HCT116 (cell line): ENCODE measurements around the gene RAB26. TPM values are rescaled to one million over a fixed set of nuclear protein-coding genes. Genes with fewer than 3 reads are reported as not detected.

Experiments used
- ATAC-seq: fragments of 200-7000 bp; cut with Tn5 transposase; 2 replicates; pipeline ENCODE4 v1.9.1; 2020; ENCODE audit warnings: mild to moderate bottlenecking, moderate library complexity
- BruUV-seq: library from RNA; stranded (reverse); fragments of 400-500 nt; replicated peaks from 2 replicates; lab custom pipeline; 2021; lab: Mats Ljungman, UMichigan
- CTCF ChIA-PET: fragments of 300-600 bp; sonication (Branson Sonifier 250); formaldehyde crosslinking; loops from one replicate; lab custom pipeline; 2021; ENCODE audit warnings: antibody characterized with exemption; lab: Charles Lee
- POLR2A ChIA-PET: fragments of 300-600, 350-600 bp; sonication (Branson Sonifier 250); formaldehyde crosslinking; loops from one replicate; lab custom pipeline; 2021; ENCODE audit warnings: antibody characterized with exemption; lab: Charles Lee
- RAD21 ChIA-PET, 2 experiments: fragments of 300-600 bp; sonication (Branson Sonifier 250); formaldehyde crosslinking; loops; one replicate each; lab custom pipeline; 2023; ENCODE audit warnings: low total read pairs in 2 of 2; ENCODE audit not compliant: uncharacterized antibody in 2 of 2, unreplicated experiment in 2 of 2, low non-redundant PET in 1 of 2; lab: Charles Lee
- DNase-seq: peaks from one replicate; pipeline ENCODE4 v3.0.0-alpha.2; 2010; ENCODE audit warnings: low read depth, low spot score
- H2AFZ ChIP-seq: fragments of 200-600 bp; shearing (Covaris generic), sonication (generic); 2 replicates; pipeline ENCODE4 v1.6.1; 2017; ENCODE audit warnings: low read depth, mixed run types, mixed read lengths, antibody characterized with exemption, low read length; ENCODE audit not compliant: poor library complexity, severe bottlenecking
- H3K27ac ChIP-seq: 2 replicates; pipeline ENCODE4 v1.5.1; 2012; ENCODE audit warnings: low read depth, low read length
- H3K27me3 ChIP-seq: fragments of 200-600 bp; sonication (generic); 2 replicates; pipeline ENCODE4 v1.6.1; 2016; ENCODE audit warnings: mixed run types, low read length, mixed read lengths; ENCODE audit not compliant: insufficient read depth
- H3K36me3 ChIP-seq, 2 experiments: fragments of 200-500 bp in 1 of 2; fragments of 200-600 bp in 1 of 2; sonication (Bioruptor generic) in 1 of 2; sonication (generic) in 1 of 2; 2 replicates each; pipeline versions ENCODE4 v1.5.1 to v1.6.1; 2014 to 2016; ENCODE audit warnings: low read length in 2 of 2, inconsistent platforms in 1 of 2, mixed read lengths in 1 of 2, mixed run types in 1 of 2; ENCODE audit not compliant: insufficient read depth in 2 of 2, control insufficient read depth in 1 of 2
- H3K4me1 ChIP-seq, 2 experiments: fragments of 200-600 bp in 1 of 2; sonication (generic) in 1 of 2; 2 replicates each; pipeline versions ENCODE4 v1.5.1 to v1.6.1; 2012 to 2017; ENCODE audit warnings: low read length in 2 of 2, inconsistent platforms in 1 of 2, mild to moderate bottlenecking in 1 of 2, mixed read lengths in 1 of 2, mixed run types in 1 of 2, moderate library complexity in 1 of 2; ENCODE audit not compliant: insufficient read depth in 2 of 2, control insufficient read depth in 1 of 2
- H3K4me2 ChIP-seq: fragments of 200-600 bp; sonication (generic); 2 replicates; pipeline ENCODE4 v1.6.1; 2017; ENCODE audit warnings: mixed run types, low read length, mixed read lengths
- H3K4me3 ChIP-seq, 2 experiments: fragments of 200-600 bp in 1 of 2; sonication (generic) in 1 of 2; replicated peaks in 1 of 2; 2 replicates each; pipeline ENCODE4 v1.5.1; 2011 to 2016; ENCODE audit warnings: low read length in 2 of 2, control low read depth in 1 of 2, low read depth in 1 of 2, mild to moderate bottlenecking in 1 of 2, mixed read lengths in 1 of 2, mixed run types in 1 of 2
- H3K79me2 ChIP-seq: fragments of 200-600 bp; sonication (generic); 2 replicates; pipeline ENCODE4 v1.6.1; 2017; ENCODE audit warnings: mild to moderate bottlenecking, mixed run types, low read length, moderate library complexity, mixed read lengths; ENCODE audit not compliant: insufficient read depth
- H3K9ac ChIP-seq: fragments of 200-600 bp; sonication (generic); 2 replicates; pipeline ENCODE4 v1.6.1; 2016; ENCODE audit warnings: low read length, mixed read lengths
- H3K9me2 ChIP-seq: fragments of 200-600 bp; sonication (generic), shearing (Covaris generic); 2 replicates; pipeline ENCODE4 v1.6.1; 2017; ENCODE audit warnings: mixed run types, mild to moderate bottlenecking, moderate library complexity; ENCODE audit not compliant: insufficient read depth
- H3K9me3 ChIP-seq, 2 experiments: fragments of 200-500 bp in 1 of 2; fragments of 200-600 bp in 1 of 2; sonication (Bioruptor generic) in 1 of 2; sonication (generic) in 1 of 2; 2 replicates each; pipeline ENCODE4 v1.6.1; 2014 to 2017; ENCODE audit warnings: low read length in 2 of 2, mixed read lengths in 2 of 2, inconsistent platforms in 1 of 2, low read depth in 1 of 2, mild to moderate bottlenecking in 1 of 2, mixed run types in 1 of 2, moderate library complexity in 1 of 2; ENCODE audit not compliant: control insufficient read depth in 1 of 2, insufficient read depth in 1 of 2
- H4K20me1 ChIP-seq: fragments of 200-600 bp; sonication (generic), shearing (Covaris generic); 2 replicates; pipeline ENCODE4 v1.6.1; 2017; ENCODE audit warnings: mixed run types, mild to moderate bottlenecking, moderate library complexity; ENCODE audit not compliant: insufficient read depth
- CBX3 ChIP-seq: IDR thresholded peaks from 2 replicates; pipeline ENCODE4 v1.6.1; 2012; ENCODE audit warnings: low read depth
- EGR1 ChIP-seq: IDR thresholded peaks from 2 replicates; pipeline ENCODE4 v1.6.1; 2012; ENCODE audit warnings: low read depth
- EZH2phosphoT487 ChIP-seq: fragments of 200-600 bp; IDR thresholded peaks from 2 replicates; pipeline ENCODE4 v1.6.1; 2018; ENCODE audit warnings: antibody characterized with exemption, borderline replicate concordance
- POLR2A ChIP-seq: IDR thresholded peaks from 2 replicates; pipeline ENCODE4 v1.7.0; 2011; ENCODE audit warnings: borderline replicate concordance; ENCODE audit not compliant: insufficient read depth, insufficient read length; ENCODE audit errors: extremely low read depth
- POLR2AphosphoS5 ChIP-seq: IDR thresholded peaks from 2 replicates; pipeline ENCODE4 v1.6.1; 2011; ENCODE audit warnings: mild to moderate bottlenecking, low read depth, low read length, moderate library complexity
- REST ChIP-seq: IDR thresholded peaks from 2 replicates; pipeline ENCODE4 v1.6.1; 2012; ENCODE audit warnings: low read depth
- ZNF274 ChIP-seq: fragments of 200-500 bp; sonication (Bioruptor generic); IDR thresholded peaks from 2 replicates; pipeline ENCODE4 v1.6.1; 2014; ENCODE audit warnings: mild to moderate bottlenecking, low read depth, low read length, inconsistent platforms
- intact Hi-C: fragments of 100-400 bp; cut with micrococcal nuclease; formaldehyde crosslinking; loops from 2 replicates; pipeline ENCODE4 v1.10.0; 2022
- total RNA-seq: library from RNA; stranded (reverse); gene quantifications from one replicate; pipeline ENCODE4 v1.2.1, GENCODE V29; 2021; ENCODE audit not compliant: unreplicated experiment

The RAB26 gene
- total RNA-seq, 1 experiment from 2014 or later = 44.9 TPM

GRCh38 chr16:2121853-2122252 lies 26.6 kb upstream of the RAB26 start:
- DNase-seq = no peak
- RAD21 ChIA-PET = no interaction called here
- POLR2A ChIA-PET = no interaction called here

More at GRCh38 chr16:2121853-2122252, 26.6 kb upstream of the RAB26 start:
- ATAC-seq = peak; percentile 30
- CTCF ChIA-PET = no interaction called here
- H2AFZ ChIP-seq = no peak overlapping the region
- BruUV-seq = no TSS peak
- H3K9ac ChIP-seq = no peak overlapping the region
- peaks cover 33% of the 10 kb centered on the region; the same call in 1 of the 2 replicates for H3K79me2 ChIP-seq
- H3K27ac ChIP-seq = no peak overlapping the region
- intact Hi-C loops = no loop called here
- no peaks in the 10 kb centered on the region for H3K27me3 ChIP-seq
- H3K9me2 ChIP-seq = no peaks in the 10 kb centered on the region
- TF ChIP-seq CBX3 (no peak), EZH2phosphoT487 (no peak), POLR2AphosphoS5 (no peak), POLR2A (no peak), EGR1 (no peak), ZNF274 (no peak), REST (no peak)
- H3K4me1 ChIP-seq = no peaks in the 10 kb centered on the region
- no peaks in the 10 kb centered on the region for H3K9me3 ChIP-seq
- no peaks in the 10 kb centered on the region for H3K36me3 ChIP-seq
- no peak overlapping the region for H3K4me3 ChIP-seq
- H3K4me2 ChIP-seq = no peak overlapping the region
- no peaks in the 10 kb centered on the region for H4K20me1 ChIP-seq
